Measurements from ENCODE around the gene RAI1.

The RAI1 gene

DNA sequence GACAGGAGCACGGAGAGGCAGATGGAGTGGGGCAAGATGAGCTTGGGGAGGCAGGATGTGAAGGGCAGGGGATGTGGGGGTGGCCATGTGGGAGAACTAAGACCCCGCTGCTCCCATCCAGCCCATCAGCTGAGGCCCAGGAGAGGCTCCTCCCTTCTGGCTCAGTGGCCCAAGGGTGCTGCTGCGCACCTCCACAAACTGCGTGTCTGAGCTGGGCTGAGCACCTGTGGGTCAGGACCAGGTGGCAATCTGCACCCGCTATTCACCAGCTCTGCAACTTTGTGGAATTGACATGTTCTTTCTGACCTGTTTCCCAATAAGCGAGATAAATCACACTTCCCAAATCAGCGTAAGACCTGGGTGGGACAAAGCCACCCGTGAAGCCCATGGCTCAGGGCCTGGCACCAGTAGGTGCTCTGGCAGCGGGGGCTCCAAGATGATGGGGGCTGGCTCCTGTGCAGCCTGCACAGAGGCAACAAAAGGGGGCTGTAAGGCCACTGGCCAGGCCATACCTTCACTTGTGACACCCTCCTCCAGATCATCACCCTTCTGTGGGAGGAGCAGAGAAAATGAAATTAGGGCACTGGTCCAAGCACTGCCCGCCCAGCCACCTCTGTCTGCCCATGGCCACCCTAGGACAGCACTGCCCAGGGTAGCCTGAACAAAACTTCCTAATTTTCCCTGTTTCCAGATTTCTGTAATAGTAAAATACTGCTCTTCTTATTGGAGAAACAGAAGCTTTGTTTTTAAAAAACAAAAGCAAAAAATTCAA is 167.2 kb downstream of the RAI1 start:
- TF ChIP-seq, protein P1, sequence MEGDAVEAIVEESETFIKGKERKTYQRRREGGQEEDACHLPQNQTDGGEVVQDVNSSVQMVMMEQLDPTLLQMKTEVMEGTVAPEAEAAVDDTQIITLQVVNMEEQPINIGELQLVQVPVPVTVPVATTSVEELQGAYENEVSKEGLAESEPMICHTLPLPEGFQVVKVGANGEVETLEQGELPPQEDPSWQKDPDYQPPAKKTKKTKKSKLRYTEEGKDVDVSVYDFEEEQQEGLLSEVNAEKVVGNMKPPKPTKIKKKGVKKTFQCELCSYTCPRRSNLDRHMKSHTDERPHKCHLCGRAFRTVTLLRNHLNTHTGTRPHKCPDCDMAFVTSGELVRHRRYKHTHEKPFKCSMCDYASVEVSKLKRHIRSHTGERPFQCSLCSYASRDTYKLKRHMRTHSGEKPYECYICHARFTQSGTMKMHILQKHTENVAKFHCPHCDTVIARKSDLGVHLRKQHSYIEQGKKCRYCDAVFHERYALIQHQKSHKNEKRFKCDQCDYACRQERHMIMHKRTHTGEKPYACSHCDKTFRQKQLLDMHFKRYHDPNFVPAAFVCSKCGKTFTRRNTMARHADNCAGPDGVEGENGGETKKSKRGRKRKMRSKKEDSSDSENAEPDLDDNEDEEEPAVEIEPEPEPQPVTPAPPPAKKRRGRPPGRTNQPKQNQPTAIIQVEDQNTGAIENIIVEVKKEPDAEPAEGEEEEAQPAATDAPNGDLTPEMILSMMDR (IDR thresholded peaks at IDR 0.05; ENCODE audit: low read depth, low read length) = no peak
- H3K4me3 ChIP-seq (replicated peaks in 1 of 2; ENCODE audit: low read depth in 2 of 2, low read length in 2 of 2) = no peak overlapping the region
- no peak for DNase-seq (ENCODE audit: low read depth in 2 of 2)

DNA sequence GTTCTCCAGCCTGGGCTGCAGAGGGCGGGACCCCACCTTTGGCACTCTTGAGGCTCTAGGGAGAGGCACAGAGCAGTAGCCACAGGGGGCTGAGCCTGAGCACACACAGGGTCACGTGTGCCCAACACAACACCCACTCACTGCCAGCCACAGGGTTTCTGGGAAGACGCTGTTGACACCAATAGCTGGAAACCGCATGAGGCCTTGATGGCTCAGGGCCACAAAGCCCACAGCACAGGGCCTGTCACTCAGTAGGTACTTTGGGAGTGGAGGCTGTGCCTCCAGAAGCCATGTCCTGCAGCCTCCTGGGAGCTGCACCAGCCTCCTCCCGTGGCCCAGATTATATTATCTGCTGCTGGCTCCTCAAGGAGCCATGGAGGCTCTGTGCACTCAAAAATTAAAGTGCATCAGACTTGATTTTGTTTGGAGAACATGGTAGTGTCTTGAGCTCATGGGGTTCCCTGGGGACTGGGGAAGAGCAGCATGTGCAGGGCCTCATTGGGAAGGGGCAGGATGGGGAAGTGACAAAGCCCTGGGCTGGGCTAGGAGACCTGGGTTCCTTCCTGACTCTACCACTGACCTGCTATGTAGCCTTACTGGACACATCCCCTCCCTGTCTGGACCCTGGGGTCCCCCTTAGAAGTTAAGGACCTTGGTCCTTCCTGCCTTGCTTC is 168.0 kb downstream of the RAI1 start:
- TF ChIP-seq, protein P1 (IDR thresholded peaks at IDR 0.05; ENCODE audit: low read depth, low read length) = no peak
- H3K4me3 ChIP-seq (replicated peaks in 1 of 2; ENCODE audit: low read depth in 2 of 2, low read length in 2 of 2) = no peak overlapping the region
- peak; percentile 60 to 91 for DNase-seq (ENCODE audit: low read depth in 2 of 2)

DNA sequence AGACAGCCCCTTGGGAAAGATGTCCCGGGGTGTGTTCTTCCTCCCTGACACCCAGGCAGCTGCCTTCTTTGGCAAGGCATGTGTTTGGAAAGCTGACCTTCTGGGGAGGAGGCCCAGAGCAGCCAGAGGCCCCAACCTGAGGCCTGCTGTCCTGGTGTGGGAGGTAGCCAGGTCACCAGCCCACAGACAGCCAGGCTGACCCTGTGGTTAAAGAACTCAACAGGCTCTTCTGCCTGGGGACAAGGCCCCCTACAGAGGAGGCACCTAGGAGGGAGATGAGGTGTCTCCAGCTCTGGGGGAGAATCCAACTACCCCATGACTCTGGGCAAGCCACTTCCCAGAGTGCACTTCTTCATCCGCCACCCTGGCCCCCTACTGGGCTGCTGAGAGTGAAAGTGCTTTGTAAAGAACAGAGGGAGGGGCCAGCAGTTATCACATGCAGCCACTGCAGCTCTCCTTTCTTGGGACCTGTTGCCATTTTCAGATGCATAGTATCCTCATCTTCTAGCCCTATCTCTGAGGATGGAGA is 168.7 kb downstream of the RAI1 start:
- TF ChIP-seq, protein P1 (IDR thresholded peaks at IDR 0.05; ENCODE audit: low read depth, low read length) = peak; percentile 21
- peak; percentile 56 to 74 for DNase-seq (ENCODE audit: low read depth in 2 of 2)
- no peak overlapping the region for H3K4me3 ChIP-seq (replicated peaks in 1 of 2; ENCODE audit: low read depth in 2 of 2, low read length in 2 of 2)

DNA sequence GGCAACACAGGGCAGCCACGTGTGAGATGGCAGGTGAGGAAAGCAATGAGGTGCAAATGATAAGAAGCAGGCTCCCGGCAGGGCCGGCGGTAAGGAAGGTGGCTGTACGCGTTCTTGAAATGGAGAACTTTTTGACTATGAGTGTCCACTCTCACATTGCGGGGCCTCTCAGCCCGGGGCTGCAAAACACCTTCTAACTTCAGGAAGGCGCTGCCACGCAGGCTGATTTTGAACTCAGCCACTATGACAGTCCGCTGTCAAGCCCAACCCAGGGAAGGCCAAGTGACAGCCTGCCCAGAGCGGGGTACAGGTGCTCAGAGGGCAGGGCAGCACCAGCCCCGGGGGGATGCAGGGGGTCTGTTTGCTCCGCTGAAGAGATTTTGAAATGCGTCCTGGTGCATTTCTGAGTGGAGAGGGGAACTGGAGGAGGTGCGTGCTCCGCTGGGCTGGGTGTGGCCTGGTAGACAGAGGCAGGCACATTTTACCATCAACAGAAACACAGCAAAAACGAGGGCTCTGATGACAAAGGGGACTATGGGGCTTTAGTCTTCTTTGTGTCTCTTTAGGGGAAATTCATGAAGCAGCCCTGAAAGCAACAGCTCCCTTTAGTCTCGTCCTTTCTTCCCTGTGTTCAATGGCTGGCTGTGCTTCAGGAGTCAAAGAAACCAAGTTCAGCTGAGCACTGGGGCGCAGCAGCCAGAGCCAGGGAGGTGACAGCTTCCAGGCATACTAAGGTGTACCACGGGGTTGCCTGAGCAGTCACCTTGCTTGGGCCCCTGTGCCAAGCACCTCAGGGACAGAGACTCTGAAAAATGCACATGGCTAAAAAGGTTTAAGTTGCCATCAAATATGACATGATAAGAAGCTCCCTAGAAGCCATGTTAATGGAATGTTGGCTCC is 170.1 kb downstream of the RAI1 start:
- no peak overlapping the region for H3K4me3 ChIP-seq (replicated peaks in 1 of 2; ENCODE audit: low read depth in 2 of 2, low read length in 2 of 2)
- TF ChIP-seq, protein P1 (IDR thresholded peaks at IDR 0.05; ENCODE audit: low read depth, low read length) = no peak
- no peak for DNase-seq (ENCODE audit: low read depth in 2 of 2)

DNA sequence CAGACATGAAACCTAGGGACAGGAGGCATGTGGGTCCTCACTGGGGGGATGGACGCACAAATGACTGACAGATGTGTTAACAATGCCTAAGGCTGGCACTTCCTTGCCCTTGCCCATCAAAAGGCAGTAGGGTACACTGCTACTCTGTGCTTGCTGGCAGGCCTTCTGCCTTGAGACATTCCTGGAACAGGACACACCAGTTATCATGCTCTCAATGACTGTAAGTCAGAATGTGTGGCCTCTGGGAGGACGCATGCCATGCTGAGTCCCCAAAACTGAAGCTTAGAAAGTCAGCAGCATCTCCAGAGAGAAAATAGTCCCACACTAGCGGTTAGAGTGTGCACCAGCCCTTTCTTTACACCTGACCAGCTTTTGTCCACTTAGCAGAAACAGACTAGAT is 171.7 kb downstream of the RAI1 start:
- TF ChIP-seq, protein P1 (IDR thresholded peaks at IDR 0.05; ENCODE audit: low read depth, low read length) = no peak
- H3K4me3 ChIP-seq (replicated peaks in 1 of 2; ENCODE audit: low read depth in 2 of 2, low read length in 2 of 2) = no peak overlapping the region
- DNase-seq (ENCODE audit: low read depth in 2 of 2) = no peak

DNA sequence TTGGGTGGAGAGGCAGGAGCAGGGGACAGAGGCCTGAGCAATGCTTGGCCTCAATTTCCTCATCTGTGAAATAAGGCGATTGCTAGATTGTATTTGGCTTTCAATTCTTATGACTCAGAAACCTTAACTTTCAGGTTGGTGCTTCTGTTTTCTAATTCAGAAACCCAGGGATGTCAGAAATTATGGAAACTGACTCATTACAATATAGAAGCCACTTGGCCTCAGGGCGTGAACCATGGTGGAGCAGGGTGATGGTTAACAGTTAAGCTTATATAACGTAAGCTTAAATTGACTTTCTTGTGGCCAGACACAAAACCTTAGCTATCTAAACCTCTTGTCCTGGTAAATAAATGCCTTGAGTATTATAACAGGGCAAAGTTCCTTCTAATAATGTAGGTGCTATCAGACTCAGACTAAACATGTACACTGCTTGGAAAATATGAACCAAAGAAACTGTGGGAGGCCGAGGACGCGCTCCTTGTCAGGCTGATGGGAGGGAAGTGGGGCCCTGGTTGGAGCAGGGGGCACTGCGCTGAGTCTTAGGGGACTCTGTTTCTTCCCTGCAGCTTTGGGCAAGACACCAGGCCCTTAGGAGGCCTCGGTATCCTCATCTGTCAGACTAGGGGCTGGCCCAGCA is 172.7 kb downstream of the RAI1 start:
- TF ChIP-seq, protein P1 (IDR thresholded peaks at IDR 0.05; ENCODE audit: low read depth, low read length) = no peak
- H3K4me3 ChIP-seq (replicated peaks in 1 of 2; ENCODE audit: low read depth in 2 of 2, low read length in 2 of 2) = no peak overlapping the region
- no peak for DNase-seq (ENCODE audit: low read depth in 2 of 2)
